HuH-7 (cell line): ENCODE results near the gene FAM136A.
"Not testable (repeated sequence)": the region's sequence is repeated elsewhere in the genome, so short reads cannot be mapped to it uniquely, and the experiment has no call there.

Source experiments
- DNase-seq: peaks from one replicate; pipeline ENCODE4 v3.0.0; 2011; ENCODE audit warnings: low spot score

Gene FAM136A

GRCh38 chr2:70297828-70298227, 4.0 kb downstream of the FAM136A start:
- DNase-seq = not testable (repeated sequence)

- DNase-seq = no peak
Measured at GRCh38 chr2:70283500-70284191, 18.2 kb downstream of the FAM136A start.

GRCh38 chr2:70282439-70282838, 19.4 kb downstream of the FAM136A start:
- DNase-seq = no peak

GRCh38 chr2:70280242-70280798, 21.5 kb downstream of the FAM136A start:
- no peak for DNase-seq

GRCh38 chr2:70270323-70270722, 31.5 kb downstream of the FAM136A start:
- DNase-seq = no peak

- peak; percentile 42 for DNase-seq
Measured at GRCh38 chr2:70269422-70270302, 32.2 kb downstream of the FAM136A start.

GRCh38 chr2:70266925-70267324, 34.9 kb downstream of the FAM136A start:
- DNase-seq = not testable (repeated sequence)

- no peak for DNase-seq
Measured at GRCh38 chr2:70261501-70261900, 40.4 kb downstream of the FAM136A start.

GRCh38 chr2:70258532-70258875, 43.4 kb downstream of the FAM136A start:
- DNase-seq = peak; percentile 51

- DNase-seq = no peak
Measured at GRCh38 chr2:70255637-70256314, 46.1 kb downstream of the FAM136A start.

GRCh38 chr2:70250434-70250833, 51.4 kb downstream of the FAM136A start:
- DNase-seq = no peak

- DNase-seq = peak; percentile 94
Measured at GRCh38 chr2:70248181-70248847, 53.6 kb downstream of the FAM136A start, which contains the start of gene TIA1. TIA1 (minus strand) TSS chr2:70248628; CDS start chr2:70248430, 198 bp downstream.

GRCh38 chr2:70247364-70248180, 54.3 kb downstream of the FAM136A start:
- DNase-seq = no peak
